SU-DHL-6 (cell line): ENCODE results near the gene RPS27A.

ENCODE experiments used
- H2AFZ ChIP-seq: fragments of 200-600 bp; sonication (generic); 2 replicates; pipeline ENCODE4 v1.6.1; 2014; ENCODE audit warnings: low read depth, mild to moderate bottlenecking, moderate library complexity, mixed read lengths, antibody characterized with exemption, low read length; ENCODE audit not compliant: severe bottlenecking
- H3F3A ChIP-seq: fragments of 200-600 bp; shearing (Covaris generic); 2 replicates; pipeline ENCODE4 v1.6.0; 2016; ENCODE audit warnings: antibody characterized with exemption, mild to moderate bottlenecking; ENCODE audit not compliant: insufficient read depth
- H3K27ac ChIP-seq: fragments of 200-600 bp; sonication (generic); 2 replicates; pipeline ENCODE4 v1.5.1; 2016; ENCODE audit warnings: low read depth, mild to moderate bottlenecking, low read length, moderate library complexity, mixed read lengths
- H3K27me3 ChIP-seq: fragments of 200-600 bp; sonication (generic), shearing (Covaris generic); 2 replicates; pipeline ENCODE4 v1.6.0; 2014; ENCODE audit warnings: mild to moderate bottlenecking, low read length
- H3K36me3 ChIP-seq: fragments of 200-600 bp; sonication (generic); 2 replicates; pipeline ENCODE4 v1.6.1; 2014; ENCODE audit warnings: mild to moderate bottlenecking, low read length, mixed read lengths
- H3K4me2 ChIP-seq: fragments of 300-600, 200-600 bp; shearing (Covaris generic), sonication (generic); 2 replicates; pipeline ENCODE4 v1.6.0; 2014; ENCODE audit warnings: low read length, low read depth, mild to moderate bottlenecking; ENCODE audit not compliant: poor library complexity, severe bottlenecking
- H3K4me3 ChIP-seq: fragments of 200-600 bp; sonication (generic); 2 replicates; pipeline ENCODE4 v1.5.1; 2014; ENCODE audit warnings: antibody characterized with exemption, low read length, mild to moderate bottlenecking, mixed read lengths; ENCODE audit not compliant: insufficient read depth, poor library complexity, severe bottlenecking
- H3K79me2 ChIP-seq: fragments of 200-600 bp; sonication (generic); 2 replicates; pipeline ENCODE4 v1.6.1; 2014; ENCODE audit warnings: mild to moderate bottlenecking, low read length, moderate library complexity; ENCODE audit not compliant: insufficient read depth
- H3K9ac ChIP-seq: fragments of 200-600 bp; sonication (generic); 2 replicates; pipeline ENCODE4 v1.7.0; 2014; ENCODE audit warnings: mild to moderate bottlenecking, low read length
- H3K9me2 ChIP-seq: fragments of 200-600 bp; sonication (generic); replicated peaks from 2 replicates; pipeline ENCODE4 v1.6.1; 2014; ENCODE audit warnings: low read length; ENCODE audit not compliant: insufficient read depth
- H3K9me3 ChIP-seq: fragments of 200-600 bp; sonication (generic); 2 replicates; pipeline ENCODE4 v1.6.1; 2014; ENCODE audit warnings: low read length, mixed read lengths; ENCODE audit not compliant: insufficient read depth
- H4K20me1 ChIP-seq: fragments of 200-600 bp; sonication (generic); 2 replicates; pipeline ENCODE4 v1.6.1; 2014; ENCODE audit warnings: low read depth, mild to moderate bottlenecking, antibody characterized with exemption, low read length, moderate library complexity, mixed read lengths
- CTCF ChIP-seq: fragments of 200-600 bp; sonication (generic); IDR thresholded peaks from one replicate; pipeline ENCODE4 v1.5.1; 2017; ENCODE audit warnings: antibody characterized with exemption, mild to moderate bottlenecking, low read length, moderate library complexity; ENCODE audit not compliant: insufficient read depth, poor library complexity, severe bottlenecking
- EZH2phosphoT487 ChIP-seq: fragments of 200-600 bp; sonication (generic), shearing (Covaris generic); conservative IDR thresholded peaks from 2 replicates; pipeline ENCODE4 v1.6.1; 2018; ENCODE audit warnings: mild to moderate bottlenecking, antibody characterized with exemption, low read length, moderate library complexity, mixed read lengths

RPS27A gene

DNA sequence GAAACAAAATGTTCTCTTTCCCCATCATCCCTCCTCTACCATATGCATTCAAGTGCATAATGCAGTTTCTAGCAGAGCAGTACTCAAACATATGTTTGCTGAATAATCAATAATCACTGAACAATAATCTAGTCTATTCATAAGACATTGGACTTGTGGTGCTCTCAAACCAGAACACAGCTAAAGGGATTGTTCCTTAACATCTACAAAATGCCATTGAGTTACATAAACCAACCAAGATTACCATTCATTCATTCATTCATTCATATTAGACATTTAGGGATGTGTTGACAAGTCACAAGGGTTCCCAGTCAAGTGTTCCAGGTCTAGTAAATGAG lies 4.3 kb upstream of the RPS27A start:
- Histone ChIP-seq H4K20me1 (no peaks in the 10 kb centered on the region), H3K9ac (no peak overlapping the region), H3K36me3 (peaks cover under 1% of the 10 kb centered on the region; the same call in 1 of the 2 replicates), H3K4me2 (peak overlapping the region; percentile 24), H3K9me3 (no peaks in the 10 kb centered on the region), H3K9me2 (no peaks in the 10 kb centered on the region), H2AFZ (no peak overlapping the region), H3K27me3 (no peaks in the 10 kb centered on the region), H3K27ac (no peak overlapping the region), H3K4me3 (no peak overlapping the region), H3K79me2 (peaks cover 28% of the 10 kb centered on the region), H3F3A (peaks cover 21% of the 10 kb centered on the region)
- TF ChIP-seq EZH2phosphoT487 (no peak), CTCF (no peak)

DNA sequence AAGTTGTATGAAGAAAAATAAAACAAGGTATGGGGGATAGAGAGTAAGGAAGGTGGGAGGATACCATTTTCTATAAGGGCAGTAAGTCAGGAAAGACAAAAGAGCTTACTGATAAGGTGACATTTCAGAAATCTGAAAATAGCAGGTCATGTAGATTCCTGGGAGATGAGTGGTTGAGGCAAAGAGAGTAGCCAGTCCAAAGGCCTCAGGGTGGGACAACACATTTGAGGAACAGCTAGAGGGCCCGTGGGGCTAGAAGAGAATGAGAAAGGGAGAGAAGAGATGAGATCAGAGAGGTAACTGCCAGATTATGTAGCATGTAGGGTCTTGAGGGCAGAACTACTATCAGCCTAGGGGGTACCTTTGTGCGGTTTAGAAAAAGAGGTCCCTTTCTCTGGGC lies 3.3 kb upstream of the RPS27A start:
- TF ChIP-seq CTCF = no peak
- no peak for TF ChIP-seq EZH2phosphoT487
- peaks cover under 1% of the 10 kb centered on the region; the same call in 1 of the 2 replicates for H4K20me1 ChIP-seq
- H3K36me3 ChIP-seq = peaks cover 11% of the 10 kb centered on the region
- H3K4me2 ChIP-seq = no peak overlapping the region
- H3K4me3 ChIP-seq = no peak overlapping the region
- no peaks in the 10 kb centered on the region for H3K27me3 ChIP-seq
- H3F3A ChIP-seq = peaks cover 26% of the 10 kb centered on the region
- H3K27ac ChIP-seq = no peak overlapping the region
- no peaks in the 10 kb centered on the region for H3K9me2 ChIP-seq
- H3K9ac ChIP-seq = no peak overlapping the region
- H2AFZ ChIP-seq = no peak overlapping the region
- peaks cover 39% of the 10 kb centered on the region for H3K79me2 ChIP-seq
- H3K9me3 ChIP-seq = no peaks in the 10 kb centered on the region

DNA sequence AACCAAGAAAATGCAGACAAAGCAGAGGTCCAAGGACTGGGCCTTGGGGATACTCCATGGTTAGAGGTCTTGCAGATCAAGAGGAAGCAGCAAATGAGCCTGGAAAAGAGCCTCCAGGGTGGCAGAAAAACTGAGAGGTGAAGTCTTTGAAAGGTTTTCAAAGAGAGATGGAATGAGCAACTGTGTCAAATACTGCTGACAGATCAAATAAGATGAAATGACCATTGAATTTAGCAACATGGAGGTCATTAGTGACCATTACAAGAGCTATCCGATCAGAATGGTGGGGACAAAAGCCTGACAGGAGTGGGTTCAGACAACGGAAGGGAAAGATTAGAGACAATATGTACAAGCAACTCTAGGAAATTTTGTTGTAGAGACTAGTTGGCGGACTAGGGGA lies 1.9 kb upstream of the RPS27A start:
- Histone ChIP-seq H3K79me2 (peaks cover 45% of the 10 kb centered on the region), H3K4me3 (no peak overlapping the region), H3K9me2 (no peaks in the 10 kb centered on the region), H3K27ac (no peak overlapping the region), H3F3A (peaks cover 35% of the 10 kb centered on the region), H3K36me3 (peaks cover 23% of the 10 kb centered on the region), H2AFZ (no peak overlapping the region), H3K9ac (no peak overlapping the region), H3K27me3 (no peaks in the 10 kb centered on the region), H3K9me3 (no peaks in the 10 kb centered on the region), H3K4me2 (no peak overlapping the region), H4K20me1 (peaks cover 4% of the 10 kb centered on the region; the same call in 1 of the 2 replicates)
- TF ChIP-seq CTCF (no peak), EZH2phosphoT487 (no peak)
